Measurements from ENCODE around the gene USP14.

- TF ChIP-seq CTCF (IDR thresholded peaks at IDR 0.05): no peak
- TF ChIP-seq POLR2A (IDR thresholded peaks at IDR 0.05): no peak
- no peak for TF ChIP-seq EP300 (IDR thresholded peaks at IDR 0.05)
These were observed 51.7 kb downstream of the USP14 start for GRCh38 chr18:210075-210474.
